Measurements from ENCODE around the gene RAD51B.

RAD51B gene

GRCh38 chr14:67835596-67835995 lies 16.0 kb downstream of the RAD51B start:
- DNase-seq (ENCODE audit: low spot score): no peak

- DNase-seq (ENCODE audit: low spot score): peak; percentile 29
Observed at GRCh38 chr14:67837011-67837624, 17.5 kb downstream of the RAD51B start.

GRCh38 chr14:67846029-67846610 lies 26.5 kb downstream of the RAD51B start:
- DNase-seq (ENCODE audit: low spot score): no peak

- no peak for DNase-seq (ENCODE audit: low spot score)
Observed at GRCh38 chr14:67850066-67850830, 30.7 kb downstream of the RAD51B start.

- no peak for DNase-seq (ENCODE audit: low spot score)
Observed at GRCh38 chr14:67851785-67852410, 32.3 kb downstream of the RAD51B start.

GRCh38 chr14:67852926-67853604 lies 33.5 kb downstream of the RAD51B start:
- no peak for DNase-seq (ENCODE audit: low spot score)

GRCh38 chr14:67853715-67854114 lies 34.1 kb downstream of the RAD51B start:
- DNase-seq (ENCODE audit: low spot score): no peak

GRCh38 chr14:67856827-67857226 lies 37.2 kb downstream of the RAD51B start:
- no peak for DNase-seq (ENCODE audit: low spot score)

GRCh38 chr14:67857778-67858350 lies 38.3 kb downstream of the RAD51B start:
- DNase-seq (ENCODE audit: low spot score): no peak

GRCh38 chr14:67859169-67859749 lies 39.7 kb downstream of the RAD51B start:
- DNase-seq (ENCODE audit: low spot score): no peak

- no peak for DNase-seq (ENCODE audit: low spot score)
Observed at GRCh38 chr14:67863223-67863622, 43.6 kb downstream of the RAD51B start.

- DNase-seq (ENCODE audit: low spot score): no peak
Observed at GRCh38 chr14:67875175-67876006, 55.8 kb downstream of the RAD51B start.

GRCh38 chr14:67879026-67879425 lies 59.4 kb downstream of the RAD51B start:
- DNase-seq (ENCODE audit: low spot score): no peak

- DNase-seq (ENCODE audit: low spot score): no peak
Observed at GRCh38 chr14:67881225-67881624, 61.6 kb downstream of the RAD51B start.

GRCh38 chr14:67882986-67883555 lies 63.5 kb downstream of the RAD51B start:
- no peak for DNase-seq (ENCODE audit: low spot score)

GRCh38 chr14:67883717-67884116 lies 64.1 kb downstream of the RAD51B start:
- peak; percentile 49 for DNase-seq (ENCODE audit: low spot score)

GRCh38 chr14:67886191-67886590 lies 66.6 kb downstream of the RAD51B start:
- no peak for DNase-seq (ENCODE audit: low spot score)

GRCh38 chr14:67887478-67887877 lies 67.9 kb downstream of the RAD51B start:
- no peak for DNase-seq (ENCODE audit: low spot score)

- no peak for DNase-seq (ENCODE audit: low spot score)
Observed at GRCh38 chr14:67889455-67889854, 69.9 kb downstream of the RAD51B start.

- DNase-seq (ENCODE audit: low spot score): no peak
Observed at GRCh38 chr14:67892466-67893100, 73.0 kb downstream of the RAD51B start.

Measured in COLO829 (cell line).